GM21360 (cell line): ENCODE results near the gene ANO1.

ENCODE experiments used
- ATAC-seq: cut with Tn5 transposase; IDR thresholded peaks from one replicate; pipeline ENCODE4 v1.9.1; 2021; ENCODE audit warnings: mild to moderate bottlenecking, moderate library complexity; ENCODE audit not compliant: unreplicated experiment

The ANO1 gene

GRCh38 chr11:70049045-70049444, 29.1 kb upstream of the ANO1 start:
- no peak for ATAC-seq

- no peak for ATAC-seq
Observed at GRCh38 chr11:70050243-70050642, 27.9 kb upstream of the ANO1 start.

GRCh38 chr11:70054004-70054403, 24.1 kb upstream of the ANO1 start:
- ATAC-seq = no peak

- no peak for ATAC-seq
Observed at GRCh38 chr11:70055444-70055843, 22.7 kb upstream of the ANO1 start.

GRCh38 chr11:70057080-70057479, 21.0 kb upstream of the ANO1 start:
- no peak for ATAC-seq

GRCh38 chr11:70059971-70060370, 18.1 kb upstream of the ANO1 start:
- no peak for ATAC-seq

- no peak for ATAC-seq
Observed at GRCh38 chr11:70060611-70061293, 17.4 kb upstream of the ANO1 start.

GRCh38 chr11:70061734-70062133, 16.4 kb upstream of the ANO1 start:
- no peak for ATAC-seq

GRCh38 chr11:70063121-70063520, 15.0 kb upstream of the ANO1 start:
- no peak for ATAC-seq

- no peak for ATAC-seq
Observed at GRCh38 chr11:70063555-70063954, 14.6 kb upstream of the ANO1 start.

GRCh38 chr11:70064008-70064725, 13.9 kb upstream of the ANO1 start:
- ATAC-seq = no peak

- no peak for ATAC-seq
Observed at GRCh38 chr11:70064726-70065317, 13.3 kb upstream of the ANO1 start.

- ATAC-seq = no peak
Observed at GRCh38 chr11:70065318-70066135, 12.6 kb upstream of the ANO1 start.

- ATAC-seq = no peak
Observed at GRCh38 chr11:70066136-70066520, 12.0 kb upstream of the ANO1 start.

- no peak for ATAC-seq
Observed at GRCh38 chr11:70066628-70067027, 11.5 kb upstream of the ANO1 start.

GRCh38 chr11:70067036-70067435, 11.1 kb upstream of the ANO1 start:
- ATAC-seq = no peak

GRCh38 chr11:70067591-70068341, 10.4 kb upstream of the ANO1 start:
- no peak for ATAC-seq

- ATAC-seq = no peak
Observed at GRCh38 chr11:70068345-70068744, 9.8 kb upstream of the ANO1 start.

- ATAC-seq = no peak
Observed at GRCh38 chr11:70068950-70069349, 9.2 kb upstream of the ANO1 start.

GRCh38 chr11:70070706-70071105, 7.4 kb upstream of the ANO1 start:
- ATAC-seq = no peak

GRCh38 chr11:70071996-70072395, 6.1 kb upstream of the ANO1 start:
- no peak for ATAC-seq
